HG03159 (cell line): ENCODE results near the gene MAL.

Experiments
- ATAC-seq: cut with Tn5 transposase; IDR thresholded peaks from one replicate; pipeline ENCODE4 v1.9.1; 2021; ENCODE audit warnings: mild to moderate bottlenecking, moderate library complexity; ENCODE audit not compliant: unreplicated experiment

Gene MAL

GRCh38 chr2:94995553-94996304 is 29.8 kb upstream of the MAL start:
- ATAC-seq = no peak

- ATAC-seq = no peak
Measured at GRCh38 chr2:94996305-94997100, 29.0 kb upstream of the MAL start.

DNA sequence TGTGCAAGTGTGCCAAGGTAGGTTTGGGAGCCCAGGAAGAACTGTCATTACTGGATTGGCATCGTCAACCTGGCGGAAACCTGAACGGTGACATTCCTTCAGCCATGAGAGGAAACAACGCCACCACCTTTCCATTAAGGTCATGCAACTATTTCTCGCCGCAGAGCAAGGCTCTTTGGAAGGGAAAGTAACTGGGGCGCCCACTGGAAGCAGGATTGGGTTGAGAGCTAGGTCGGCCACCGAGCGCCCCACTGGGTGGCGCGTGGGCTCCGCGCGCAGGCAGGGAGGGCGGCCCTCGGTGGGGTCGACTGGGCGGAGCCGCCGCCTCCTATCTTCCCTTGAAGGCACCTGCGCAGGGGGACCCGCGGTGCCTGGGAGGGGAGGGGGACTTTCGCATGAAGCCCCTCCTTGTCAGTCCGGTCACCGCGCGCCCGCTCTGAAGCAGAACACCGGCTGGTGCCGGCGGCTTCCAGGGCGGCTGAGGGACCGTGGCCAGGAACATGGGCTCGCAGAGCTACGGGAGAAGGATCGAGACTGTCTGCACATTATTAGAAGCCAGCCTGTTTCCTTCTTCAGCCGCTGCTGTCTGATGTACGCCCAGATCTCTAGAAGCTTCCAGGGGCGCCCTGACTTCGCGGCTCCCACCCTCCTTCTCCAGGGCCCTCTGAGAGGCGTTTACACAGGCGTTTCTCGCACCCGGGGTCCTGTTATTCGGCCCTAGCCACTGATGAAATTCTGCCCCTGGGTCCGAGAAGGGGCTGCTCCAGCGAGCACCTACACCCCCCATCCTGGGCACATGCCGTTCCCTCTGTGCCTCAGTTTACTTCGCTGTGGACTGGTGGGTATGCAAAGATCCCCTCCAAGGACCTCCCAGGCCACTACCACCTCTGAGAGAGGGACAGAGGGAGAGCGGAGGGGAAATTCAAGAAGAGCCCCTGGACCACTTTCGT is 27.3 kb upstream of the MAL start:
- ATAC-seq = no peak

- ATAC-seq = no peak
Measured at GRCh38 chr2:94999431-94999883, 26.1 kb upstream of the MAL start.

- no peak for ATAC-seq
Measured at GRCh38 chr2:95001051-95001562, 24.4 kb upstream of the MAL start.

- ATAC-seq = no peak
Measured at GRCh38 chr2:95001701-95002100, 23.8 kb upstream of the MAL start.

- ATAC-seq = no peak
Measured at GRCh38 chr2:95002498-95002897, 23.0 kb upstream of the MAL start.

DNA sequence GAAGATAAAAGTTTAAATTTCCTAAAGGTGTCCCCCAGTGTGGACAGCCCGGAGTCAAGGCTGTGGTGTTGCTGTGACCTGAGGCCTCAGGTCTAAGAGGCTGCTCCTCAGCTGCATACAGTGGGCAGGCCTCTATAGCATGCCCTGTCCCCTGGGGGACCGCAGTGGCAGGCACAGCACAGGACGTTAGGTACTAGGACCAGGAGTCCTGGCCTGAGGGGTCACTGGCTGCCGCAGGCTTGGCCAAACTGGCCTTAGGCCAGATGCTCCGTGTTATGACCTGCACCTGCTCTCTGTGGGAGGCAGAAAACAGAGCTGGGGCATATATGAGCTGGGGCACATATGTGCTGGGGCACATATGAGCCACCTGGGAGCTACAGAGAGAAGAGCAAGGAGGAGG is 21.2 kb upstream of the MAL start:
- no peak for ATAC-seq

DNA sequence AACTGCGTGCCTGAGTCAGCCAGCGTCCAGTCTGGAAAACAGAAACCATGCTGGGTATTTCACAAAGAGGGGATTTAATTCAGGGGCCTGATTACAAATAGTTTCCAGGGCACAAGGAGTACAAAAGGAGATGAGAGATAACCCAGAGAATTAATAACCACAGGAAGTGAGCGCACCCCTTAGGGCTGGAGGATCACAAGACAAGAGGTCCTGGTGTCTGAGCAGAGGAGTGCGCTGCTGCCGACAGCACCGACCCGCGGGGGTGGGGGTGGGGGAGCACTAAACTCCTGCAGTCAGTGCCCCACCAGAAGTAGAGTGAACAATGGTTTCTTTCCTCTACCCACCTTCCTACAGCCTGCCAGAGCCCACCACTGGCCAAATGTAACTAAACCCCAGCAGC is 20.8 kb upstream of the MAL start:
- ATAC-seq = no peak

DNA sequence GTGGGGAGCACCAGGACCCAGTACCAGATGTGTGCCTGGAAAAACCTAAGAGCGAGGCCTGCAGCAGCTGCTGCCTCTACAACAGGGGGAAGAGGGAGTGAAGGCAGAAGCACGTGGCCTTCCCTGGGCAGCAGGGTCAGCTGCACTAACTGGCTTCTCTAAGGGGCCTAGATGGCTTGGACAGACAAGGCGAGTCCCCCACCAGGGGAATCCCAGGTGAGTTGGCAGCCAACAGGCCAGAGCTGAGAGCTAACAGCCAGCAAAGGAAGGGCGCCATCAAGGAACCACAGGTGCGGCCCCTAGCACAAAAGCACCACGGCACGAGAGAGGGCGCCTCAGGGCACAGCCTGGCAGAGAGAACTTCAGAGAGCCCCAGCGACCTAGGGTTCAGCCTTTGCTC is 19.8 kb upstream of the MAL start:
- no peak for ATAC-seq

- ATAC-seq = no peak
Measured at GRCh38 chr2:95006588-95006987, 18.9 kb upstream of the MAL start.

- no peak for ATAC-seq
Measured at GRCh38 chr2:95007031-95007609, 18.4 kb upstream of the MAL start.

DNA sequence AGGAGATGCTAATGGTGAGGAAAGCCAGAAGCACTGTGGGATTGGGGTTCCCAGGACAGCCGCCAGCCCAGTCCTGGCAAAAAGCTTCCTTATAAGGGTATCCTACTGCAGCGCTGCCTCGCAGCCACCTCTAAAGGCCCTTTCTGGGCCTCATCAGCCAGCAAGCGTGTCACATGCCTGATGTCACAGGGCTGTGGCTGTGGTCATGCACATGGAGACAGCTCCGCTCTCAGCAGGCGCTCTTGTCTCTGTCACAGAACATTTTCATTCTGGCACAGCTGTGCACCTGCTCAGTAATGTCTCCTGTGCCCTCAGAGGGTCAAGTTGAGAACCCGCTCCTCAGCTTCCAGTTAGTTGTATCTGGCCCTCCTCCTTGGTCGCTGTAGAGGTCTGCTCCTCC is 17.7 kb upstream of the MAL start:
- no peak for ATAC-seq

GRCh38 chr2:95008306-95008705 is 17.2 kb upstream of the MAL start:
- ATAC-seq = no peak

DNA sequence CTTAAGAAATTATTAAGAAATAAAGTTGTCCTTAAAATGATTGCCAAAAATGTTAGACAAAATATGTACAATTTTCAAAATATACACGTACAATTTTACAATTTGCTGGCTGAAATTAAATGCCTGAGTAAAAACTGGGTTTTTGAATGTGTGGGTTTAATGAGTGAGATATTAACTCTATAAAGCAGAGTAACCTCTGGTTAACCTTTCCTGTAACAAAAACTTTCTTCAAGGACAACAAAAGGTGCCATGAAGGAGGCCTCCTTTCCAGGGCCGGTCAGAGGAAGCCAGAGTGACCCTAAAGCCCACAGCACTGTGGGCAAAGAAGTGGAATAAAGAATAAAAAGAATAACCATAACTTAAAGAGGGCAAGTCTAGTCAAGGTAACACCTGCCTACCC is 16.5 kb upstream of the MAL start:
- ATAC-seq = no peak

DNA sequence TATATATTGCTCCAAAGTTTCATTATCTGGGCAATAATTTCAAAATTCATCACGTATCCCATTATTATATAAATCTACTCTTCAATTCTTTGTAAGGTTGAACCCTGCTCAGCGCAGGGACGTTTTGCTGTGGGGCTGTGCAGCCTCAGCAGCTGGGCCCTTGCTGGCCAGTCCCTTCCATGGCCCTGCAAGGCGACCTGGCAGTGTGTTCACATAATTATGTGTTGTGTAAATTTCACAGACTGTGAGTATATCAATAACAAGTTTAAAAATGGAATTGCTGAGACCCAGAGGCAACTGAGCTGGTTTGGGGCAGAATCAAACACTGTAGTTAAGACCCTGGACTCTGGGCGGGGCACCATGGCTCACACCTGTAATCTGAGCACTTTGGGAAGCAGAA is 16.1 kb upstream of the MAL start:
- no peak for ATAC-seq

DNA sequence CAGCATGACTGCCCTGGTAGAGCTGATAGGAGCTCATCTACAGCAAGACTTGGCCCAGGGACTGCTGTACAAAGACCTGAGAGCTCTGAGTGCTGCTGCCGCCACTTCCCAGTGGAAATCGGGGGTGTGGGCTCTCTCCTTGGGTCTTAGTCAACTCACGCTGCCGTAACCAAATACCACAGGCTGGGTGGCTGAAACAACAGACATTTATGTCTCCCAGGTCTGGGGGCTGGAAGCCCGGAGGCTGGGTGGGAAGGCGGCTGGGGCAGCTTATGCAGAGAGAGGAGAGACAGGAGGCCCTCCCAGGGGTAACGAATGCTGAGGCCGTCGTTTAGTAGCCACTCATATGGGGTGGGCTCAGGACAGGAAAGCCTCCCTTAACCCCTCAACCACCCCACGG is 15.4 kb upstream of the MAL start:
- ATAC-seq = no peak

GRCh38 chr2:95010718-95011117 is 14.8 kb upstream of the MAL start:
- no peak for ATAC-seq

DNA sequence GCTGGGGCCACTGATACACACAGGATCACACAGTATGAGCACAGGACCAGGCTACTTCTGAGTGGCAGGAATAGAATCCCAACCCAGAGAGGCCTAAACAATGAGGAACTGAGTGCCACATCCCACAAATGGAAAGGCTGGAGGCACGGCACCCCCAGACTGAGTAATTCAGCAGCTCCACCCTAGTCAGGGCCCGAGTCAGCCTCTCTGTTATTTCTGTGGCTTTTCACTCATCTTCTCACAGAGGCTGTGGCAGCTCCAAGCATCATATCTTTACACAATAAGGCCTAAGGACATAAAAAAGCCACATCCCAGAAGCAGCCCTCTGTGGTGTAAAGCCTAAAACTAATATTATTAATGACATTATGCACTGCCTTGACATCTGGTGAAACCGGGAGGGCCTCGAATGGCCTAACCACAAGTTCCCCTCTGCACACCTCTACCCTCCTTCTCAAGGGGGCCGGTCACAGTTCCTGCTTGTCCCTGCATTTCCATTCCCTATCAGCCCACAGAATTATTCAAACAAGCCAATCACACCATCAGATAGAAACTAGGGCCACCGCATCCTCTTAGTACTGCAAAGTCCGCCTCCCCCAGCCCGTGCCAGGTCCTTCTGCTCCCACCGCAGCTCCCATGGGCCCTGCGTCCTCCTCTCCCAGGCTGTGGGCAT is 12.5 kb upstream of the MAL start:
- ATAC-seq = peak; percentile 68

- no peak for ATAC-seq
Measured at GRCh38 chr2:95013726-95014125, 11.8 kb upstream of the MAL start.
